Measurements from ENCODE around the gene ZBTB8A. TPM values are rescaled to one million over a fixed set of nuclear protein-coding genes. Genes with fewer than 3 reads are reported as not detected.

The ZBTB8A gene
- total and polyA plus RNA-seq, 2 of the 13 experiments (the other 11 are each of a cell fraction or from before 2014, with no cell fraction given), result 1.3 to 3.7 TPM

DNA sequence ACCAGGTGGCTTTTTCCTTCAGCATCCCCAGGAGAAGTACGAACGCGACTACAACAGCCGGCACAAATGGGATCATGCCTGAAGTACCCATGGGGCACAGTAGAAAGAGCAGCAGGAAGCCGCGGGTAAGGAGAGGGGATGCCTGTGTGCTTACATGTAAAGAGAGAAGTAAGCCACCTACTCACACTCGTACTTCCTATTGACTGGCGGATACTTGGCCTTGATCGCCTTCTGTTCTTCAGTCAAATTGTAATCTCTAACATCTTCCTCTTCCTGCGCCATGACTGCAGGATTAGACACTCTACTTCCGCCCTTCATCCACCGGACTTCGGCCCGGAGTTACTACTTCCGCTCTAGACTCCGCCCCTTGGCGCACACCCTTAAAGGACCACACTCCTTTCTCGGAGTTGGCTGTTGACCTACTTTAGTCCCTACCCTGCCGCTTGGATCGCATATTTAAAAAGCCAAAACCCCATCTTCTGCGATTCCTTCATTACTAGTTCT lies 111.1 kb downstream of the ZBTB8A start, which contains the start of gene ZBTB8OS (continued):
- no peak for TF ChIP-seq ZNF407 (CRISPR knock-in tag; IDR thresholded peaks at IDR 0.05; ENCODE audit: not compliant biosample characterization)
- TF ChIP-seq ZNF615 (CRISPR knock-in tag; IDR thresholded peaks at IDR 0.05; ENCODE audit: borderline replicate concordance), result 0 out of 2 replicates have a peak, but pooled peaks have one; percentile 66
- TF ChIP-seq, protein P1, sequence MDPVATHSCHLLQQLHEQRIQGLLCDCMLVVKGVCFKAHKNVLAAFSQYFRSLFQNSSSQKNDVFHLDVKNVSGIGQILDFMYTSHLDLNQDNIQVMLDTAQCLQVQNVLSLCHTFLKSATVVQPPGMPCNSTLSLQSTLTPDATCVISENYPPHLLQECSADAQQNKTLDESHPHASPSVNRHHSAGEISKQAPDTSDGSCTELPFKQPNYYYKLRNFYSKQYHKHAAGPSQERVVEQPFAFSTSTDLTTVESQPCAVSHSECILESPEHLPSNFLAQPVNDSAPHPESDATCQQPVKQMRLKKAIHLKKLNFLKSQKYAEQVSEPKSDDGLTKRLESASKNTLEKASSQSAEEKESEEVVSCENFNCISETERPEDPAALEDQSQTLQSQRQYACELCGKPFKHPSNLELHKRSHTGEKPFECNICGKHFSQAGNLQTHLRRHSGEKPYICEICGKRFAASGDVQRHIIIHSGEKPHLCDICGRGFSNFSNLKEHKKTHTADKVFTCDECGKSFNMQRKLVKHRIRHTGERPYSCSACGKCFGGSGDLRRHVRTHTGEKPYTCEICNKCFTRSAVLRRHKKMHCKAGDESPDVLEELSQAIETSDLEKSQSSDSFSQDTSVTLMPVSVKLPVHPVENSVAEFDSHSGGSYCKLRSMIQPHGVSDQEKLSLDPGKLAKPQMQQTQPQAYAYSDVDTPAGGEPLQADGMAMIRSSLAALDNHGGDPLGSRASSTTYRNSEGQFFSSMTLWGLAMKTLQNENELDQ (CRISPR knock-in tag; IDR thresholded peaks at IDR 0.05; ENCODE audit: borderline replicate concordance), result peak; percentile 79; the same call in 1 of the 2 replicates
- no peak for TF ChIP-seq NCOA1 (CRISPR knock-in tag; IDR thresholded peaks at IDR 0.05)
- no peak for TF ChIP-seq BHLHE40 (IDR thresholded peaks at IDR 0.05; ENCODE audit: low read length)
- peak; percentile 76 for TF ChIP-seq POLR2G (IDR thresholded peaks at IDR 0.05; ENCODE audit: low read depth, low read length)
- no peak for TF ChIP-seq ZNF296 (CRISPR knock-in tag; conservative IDR thresholded peaks at IDR 0.05)
- TF ChIP-seq ZFX (CRISPR knock-in tag; IDR thresholded peaks at IDR 0.05; ENCODE audit: low read depth), result peak; percentile 56
- no peak for TF ChIP-seq DMAP1 (CRISPR knock-in tag; IDR thresholded peaks at IDR 0.05)
- TF ChIP-seq KMT2A (CRISPR knock-in tag; IDR thresholded peaks at IDR 0.05), result peak; percentile 1; the same call in 1 of the 2 replicates
- TF ChIP-seq, protein P2, sequence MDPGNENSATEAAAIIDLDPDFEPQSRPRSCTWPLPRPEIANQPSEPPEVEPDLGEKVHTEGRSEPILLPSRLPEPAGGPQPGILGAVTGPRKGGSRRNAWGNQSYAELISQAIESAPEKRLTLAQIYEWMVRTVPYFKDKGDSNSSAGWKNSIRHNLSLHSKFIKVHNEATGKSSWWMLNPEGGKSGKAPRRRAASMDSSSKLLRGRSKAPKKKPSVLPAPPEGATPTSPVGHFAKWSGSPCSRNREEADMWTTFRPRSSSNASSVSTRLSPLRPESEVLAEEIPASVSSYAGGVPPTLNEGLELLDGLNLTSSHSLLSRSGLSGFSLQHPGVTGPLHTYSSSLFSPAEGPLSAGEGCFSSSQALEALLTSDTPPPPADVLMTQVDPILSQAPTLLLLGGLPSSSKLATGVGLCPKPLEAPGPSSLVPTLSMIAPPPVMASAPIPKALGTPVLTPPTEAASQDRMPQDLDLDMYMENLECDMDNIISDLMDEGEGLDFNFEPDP (CRISPR knock-in tag; conservative IDR thresholded peaks at IDR 0.05), result no peak
- TF ChIP-seq ATF4 (CRISPR knock-in tag; IDR thresholded peaks at IDR 0.05), result no peak
- no peak for TF ChIP-seq ZNF281 (CRISPR knock-in tag; IDR thresholded peaks at IDR 0.05; ENCODE audit: borderline replicate concordance)

All from HepG2 (cell line).